GDM1 (cell line): ENCODE results near the gene CABP4.

Experiments used
- DNase-seq: peaks from one replicate; lab custom pipeline; 2025; lab: John Stamatoyannopoulos, UW

The CABP4 gene

GRCh38 chr11:67435727-67436458, 19.3 kb upstream of the CABP4 start:
- DNase-seq = no peak

- DNase-seq = peak; percentile 19
Measured at GRCh38 chr11:67436459-67437081, 18.6 kb upstream of the CABP4 start.

- DNase-seq = peak; percentile 77
Measured at GRCh38 chr11:67437082-67437808, 17.9 kb upstream of the CABP4 start, which contains the start of gene PTPRCAP. Gene PTPRCAP, minus strand, starts transcription at chr11:67437682. Its CDS starts 63 bp downstream, at chr11:67437619.

GRCh38 chr11:67437809-67438157, 17.4 kb upstream of the CABP4 start:
- DNase-seq = no peak

- DNase-seq = no peak
Measured at GRCh38 chr11:67438158-67438902, 16.8 kb upstream of the CABP4 start.

- peak; percentile 42 for DNase-seq
Measured at GRCh38 chr11:67439321-67440228, 15.6 kb upstream of the CABP4 start.

GRCh38 chr11:67440229-67441097, 14.7 kb upstream of the CABP4 start:
- no peak for DNase-seq

GRCh38 chr11:67441098-67441563, 14.0 kb upstream of the CABP4 start:
- DNase-seq = no peak

GRCh38 chr11:67441731-67442351, 13.3 kb upstream of the CABP4 start:
- no peak for DNase-seq

GRCh38 chr11:67442504-67443404, 12.4 kb upstream of the CABP4 start:
- DNase-seq = no peak

- no peak for DNase-seq
Measured at GRCh38 chr11:67445515-67445914, 9.6 kb upstream of the CABP4 start.

GRCh38 chr11:67448220-67448609, 6.9 kb upstream of the CABP4 start:
- no peak for DNase-seq

- DNase-seq = peak; percentile 25
Measured at GRCh38 chr11:67449116-67449844, 5.9 kb upstream of the CABP4 start.

- no peak for DNase-seq
Measured at GRCh38 chr11:67450796-67451657, 4.1 kb upstream of the CABP4 start.

GRCh38 chr11:67451658-67451976, 3.5 kb upstream of the CABP4 start:
- DNase-seq = no peak

- DNase-seq = no peak
Measured at GRCh38 chr11:67452141-67452952, 2.8 kb upstream of the CABP4 start, which contains the start of gene GPR152. Gene GPR152, minus strand, starts transcription at chr11:67452729. Its CDS starts 5 bp downstream, at chr11:67452724.
